ENCODE measurements around the gene TLE2. TPM values are rescaled to one million over a fixed set of nuclear protein-coding genes. Genes with fewer than 3 reads are reported as not detected.

TLE2 gene
- total and polyA plus RNA-seq, 9 of the 15 experiments (the other 6 are each of a cell fraction or from before 2014, with no cell fraction given): 0.35 to 13.1 (median 6.2) TPM

DNA sequence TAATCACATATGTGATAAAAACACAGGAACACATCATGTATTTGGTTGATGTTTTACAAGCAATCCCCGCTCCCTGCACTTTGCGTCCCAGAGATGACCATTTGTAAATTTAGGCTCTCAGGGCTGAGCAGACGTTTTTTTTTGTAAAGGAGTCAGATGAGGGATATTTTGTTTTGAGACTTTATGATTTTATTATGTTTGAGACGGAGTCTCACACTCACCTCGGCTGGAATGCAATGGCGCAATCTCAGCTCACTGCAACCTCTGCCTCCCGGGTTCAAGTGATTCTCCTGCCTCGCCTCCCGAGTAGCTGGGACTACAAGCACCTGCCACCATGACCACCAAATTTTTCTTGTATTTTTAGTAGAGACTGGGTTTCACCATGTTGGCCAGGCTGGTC is 50.3 kb downstream of the TLE2 start:
- ChIA-PET POLR2A (no interaction called here), CTCF (ENCODE audit: low intra/inter-chr PET ratio) (no interaction called here)
- Histone ChIP-seq H3K4me3 (no peak overlapping the region), H3K4me1 (replicated peaks in 1 of 2; ENCODE audit: control insufficient read depth in 2 of 2, insufficient read depth in 2 of 2, low read length in 2 of 2) (peaks cover 15 to 52% of the 10 kb centered on the region in 2 experiments), H3K27ac (ENCODE audit: extremely low read depth, low read depth, low read length) (no peak overlapping the region), H3K9me1 (ENCODE audit: control insufficient read depth, insufficient read depth, low read length) (no peaks in the 10 kb centered on the region), H3K9me3 (replicated peaks; ENCODE audit: control insufficient read depth, insufficient read depth, low read depth, low read length) (no peaks in the 10 kb centered on the region), H3K79me2 (ENCODE audit: control insufficient read depth, insufficient read depth, low read length) (no peaks in the 10 kb centered on the region), H3K9ac (ENCODE audit: insufficient read depth in 1 of 2, low read depth in 2 of 2, low read length in 2 of 2) (no peak overlapping the region), H3K27me3 (ENCODE audit: control insufficient read depth in 2 of 2, insufficient read depth in 2 of 2, low read length in 2 of 2) (no peaks in the 10 kb centered on the region), H3K4me2 (ENCODE audit: insufficient read depth, low read length) (no peak overlapping the region), H4K20me1 (replicated peaks; ENCODE audit: control insufficient read depth, insufficient read depth, low read length) (no peaks in the 10 kb centered on the region), H3K36me3 (ENCODE audit: control insufficient read depth, insufficient read depth, low read length) (no peaks in the 10 kb centered on the region), H2AFZ (ENCODE audit: low read depth, low read length) (no peak overlapping the region)
- no peak for DNase-seq (ENCODE audit: extremely low read depth in 1 of 4, low spot score in 3 of 4)
- ATAC-seq: no peak
- TF ChIP-seq NCOA4 (IDR thresholded peaks at IDR 0.05; ENCODE audit: partially characterized antibody): no peak
- no peak for TF ChIP-seq NR2C1 (IDR thresholded peaks at IDR 0.05)
- TF ChIP-seq NR2C1 (tag; IDR thresholded peaks at IDR 0.05): no peak
- TF ChIP-seq, protein P1, sequence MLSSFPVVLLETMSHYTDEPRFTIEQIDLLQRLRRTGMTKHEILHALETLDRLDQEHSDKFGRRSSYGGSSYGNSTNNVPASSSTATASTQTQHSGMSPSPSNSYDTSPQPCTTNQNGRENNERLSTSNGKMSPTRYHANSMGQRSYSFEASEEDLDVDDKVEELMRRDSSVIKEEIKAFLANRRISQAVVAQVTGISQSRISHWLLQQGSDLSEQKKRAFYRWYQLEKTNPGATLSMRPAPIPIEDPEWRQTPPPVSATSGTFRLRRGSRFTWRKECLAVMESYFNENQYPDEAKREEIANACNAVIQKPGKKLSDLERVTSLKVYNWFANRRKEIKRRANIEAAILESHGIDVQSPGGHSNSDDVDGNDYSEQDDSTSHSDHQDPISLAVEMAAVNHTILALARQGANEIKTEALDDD (IDR thresholded peaks at IDR 0.05): no peak
- TF ChIP-seq, protein P2, sequence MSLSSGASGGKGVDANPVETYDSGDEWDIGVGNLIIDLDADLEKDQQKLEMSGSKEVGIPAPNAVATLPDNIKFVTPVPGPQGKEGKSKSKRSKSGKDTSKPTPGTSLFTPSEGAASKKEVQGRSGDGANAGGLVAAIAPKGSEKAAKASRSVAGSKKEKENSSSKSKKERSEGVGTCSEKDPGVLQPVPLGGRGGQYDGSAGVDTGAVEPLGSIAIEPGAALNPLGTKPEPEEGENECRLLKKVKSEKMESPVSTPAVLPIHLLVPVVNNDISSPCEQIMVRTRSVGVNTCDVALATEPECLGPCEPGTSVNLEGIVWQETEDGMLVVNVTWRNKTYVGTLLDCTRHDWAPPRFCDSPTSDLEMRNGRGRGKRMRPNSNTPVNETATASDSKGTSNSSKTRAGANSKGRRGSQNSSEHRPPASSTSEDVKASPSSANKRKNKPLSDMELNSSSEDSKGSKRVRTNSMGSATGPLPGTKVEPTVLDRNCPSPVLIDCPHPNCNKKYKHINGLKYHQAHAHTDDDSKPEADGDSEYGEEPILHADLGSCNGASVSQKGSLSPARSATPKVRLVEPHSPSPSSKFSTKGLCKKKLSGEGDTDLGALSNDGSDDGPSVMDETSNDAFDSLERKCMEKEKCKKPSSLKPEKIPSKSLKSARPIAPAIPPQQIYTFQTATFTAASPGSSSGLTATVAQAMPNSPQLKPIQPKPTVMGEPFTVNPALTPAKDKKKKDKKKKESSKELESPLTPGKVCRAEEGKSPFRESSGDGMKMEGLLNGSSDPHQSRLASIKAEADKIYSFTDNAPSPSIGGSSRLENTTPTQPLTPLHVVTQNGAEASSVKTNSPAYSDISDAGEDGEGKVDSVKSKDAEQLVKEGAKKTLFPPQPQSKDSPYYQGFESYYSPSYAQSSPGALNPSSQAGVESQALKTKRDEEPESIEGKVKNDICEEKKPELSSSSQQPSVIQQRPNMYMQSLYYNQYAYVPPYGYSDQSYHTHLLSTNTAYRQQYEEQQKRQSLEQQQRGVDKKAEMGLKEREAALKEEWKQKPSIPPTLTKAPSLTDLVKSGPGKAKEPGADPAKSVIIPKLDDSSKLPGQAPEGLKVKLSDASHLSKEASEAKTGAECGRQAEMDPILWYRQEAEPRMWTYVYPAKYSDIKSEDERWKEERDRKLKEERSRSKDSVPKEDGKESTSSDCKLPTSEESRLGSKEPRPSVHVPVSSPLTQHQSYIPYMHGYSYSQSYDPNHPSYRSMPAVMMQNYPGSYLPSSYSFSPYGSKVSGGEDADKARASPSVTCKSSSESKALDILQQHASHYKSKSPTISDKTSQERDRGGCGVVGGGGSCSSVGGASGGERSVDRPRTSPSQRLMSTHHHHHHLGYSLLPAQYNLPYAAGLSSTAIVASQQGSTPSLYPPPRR (CRISPR knock-in tag; IDR thresholded peaks at IDR 0.05; ENCODE audit: borderline replicate concordance): no peak
- TF ChIP-seq ZBTB1 (CRISPR knock-in tag; IDR thresholded peaks at IDR 0.05; ENCODE audit: borderline replicate concordance, low read depth): no peak
- TF ChIP-seq SRSF1 (IDR thresholded peaks at IDR 0.05; ENCODE audit: low read depth, low read length): no peak
- TF ChIP-seq FUS (optimal IDR thresholded peaks at IDR 0.05; ENCODE audit: low read depth, low read length): no peak
- no peak for TF ChIP-seq NR3C1 (CRISPR knock-in tag; IDR thresholded peaks at IDR 0.05)
- no peak for TF ChIP-seq RFX7 (CRISPR knock-in tag; IDR thresholded peaks at IDR 0.05)
- no peak for TF ChIP-seq ZNF134 (CRISPR knock-in tag; conservative IDR thresholded peaks at IDR 0.05)
- TF ChIP-seq TAF15 (IDR thresholded peaks at IDR 0.05; ENCODE audit: low read depth, low read length): no peak
- TF ChIP-seq ARHGAP35 (IDR thresholded peaks at IDR 0.05; ENCODE audit: partially characterized antibody): no peak
- TF ChIP-seq KDM1A (IDR thresholded peaks at IDR 0.05): no peak
- no peak for TF ChIP-seq MYNN (IDR thresholded peaks at IDR 0.05)
- TF ChIP-seq MYNN (CRISPR knock-in tag; IDR thresholded peaks at IDR 0.05): no peak
- no peak for TF ChIP-seq RBM39 (optimal IDR thresholded peaks at IDR 0.05; ENCODE audit: low read depth, low read length)
- TF ChIP-seq ZSCAN32 (CRISPR knock-in tag; IDR thresholded peaks at IDR 0.05): no peak
- TF ChIP-seq HNRNPL (IDR thresholded peaks at IDR 0.05; ENCODE audit: low read depth, low read length): no peak
- TF ChIP-seq, protein P3, sequence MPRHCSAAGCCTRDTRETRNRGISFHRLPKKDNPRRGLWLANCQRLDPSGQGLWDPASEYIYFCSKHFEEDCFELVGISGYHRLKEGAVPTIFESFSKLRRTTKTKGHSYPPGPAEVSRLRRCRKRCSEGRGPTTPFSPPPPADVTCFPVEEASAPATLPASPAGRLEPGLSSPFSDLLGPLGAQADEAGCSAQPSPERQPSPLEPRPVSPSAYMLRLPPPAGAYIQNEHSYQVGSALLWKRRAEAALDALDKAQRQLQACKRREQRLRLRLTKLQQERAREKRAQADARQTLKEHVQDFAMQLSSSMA (CRISPR knock-in tag; IDR thresholded peaks at IDR 0.05): no peak
- TF ChIP-seq SMAD2 (IDR thresholded peaks at IDR 0.05; ENCODE audit: low read depth, low read length): no peak
- no peak for TF ChIP-seq ZNF212 (CRISPR knock-in tag; IDR thresholded peaks at IDR 0.05)
- intact Hi-C loops (cut with micrococcal nuclease): no loop called here
- 86% methylated on average over 9 of the region's 9 CpGs for WGBS (ENCODE audit: insufficient coverage, low coverage, missing lambda C conversion rate)
- no TSS peak for BruUV-seq (replicated peaks)
- no peak for FAIRE-seq
- in situ Hi-C loops (cut with MboI): no loop called here
